Upper lobe of right lung (tissue), 1 donor: ENCODE data around the gene PDE11A. TPM values are rescaled to one million over a fixed set of nuclear protein-coding genes. Genes with fewer than 3 reads are reported as not detected.

Experiments used
- ATAC-seq: fragments of 200-7000 bp; cut with Tn5 transposase; one replicate; pipeline ENCODE4 v1.9.1; 2020; ENCODE audit warnings: mild to moderate bottlenecking, moderate library complexity
- DNase-seq: peaks from one replicate; pipeline ENCODE4 v3.0.0-alpha.2; 2020
- H3K27ac ChIP-seq: fragments of 200-600 bp; one replicate; pipeline ENCODE4 v1.8.0; 2022
- H3K27me3 ChIP-seq: fragments of 200-600 bp; one replicate; pipeline ENCODE4 v1.8.0; 2022; ENCODE audit warnings: mild to moderate bottlenecking
- H3K36me3 ChIP-seq: fragments of 200-600 bp; one replicate; pipeline ENCODE4 v1.8.0; 2022
- H3K4me1 ChIP-seq: fragments of 200-600 bp; one replicate; pipeline ENCODE4 v1.8.0; 2022
- H3K4me3 ChIP-seq: fragments of 200-600 bp; one replicate; pipeline ENCODE4 v1.8.0; 2022; ENCODE audit warnings: mild to moderate bottlenecking
- H3K9me3 ChIP-seq: fragments of 200-600 bp; one replicate; pipeline ENCODE4 v1.8.0; 2022
- intact Hi-C: fragments of 100-400 bp; cut with DNase I; formaldehyde crosslinking; loops from one replicate; pipeline ENCODE4 v1.11.0; 2022
- total RNA-seq: library from RNA; stranded (reverse); fragmentation: NEBNext Ultra II Directional; extraction: Animal tissue kit (Norgen Biotek cat#: 25700); gene quantifications from one replicate; pipeline ENCODE4 v1.2.1, GENCODE V29; 2021
- TF ChIP-seq, protein P1 (sequence below): fragments of 200-600 bp; IDR thresholded peaks from one replicate; pipeline ENCODE4 v1.8.0; 2022; ENCODE audit warnings: antibody characterized with exemption
- donor health status: DM: no; HTN: yes; CAD: no; lungs with severe emphysema.

PDE11A gene
- total RNA-seq, 1 donor from 2014 or later = not detected

DNA sequence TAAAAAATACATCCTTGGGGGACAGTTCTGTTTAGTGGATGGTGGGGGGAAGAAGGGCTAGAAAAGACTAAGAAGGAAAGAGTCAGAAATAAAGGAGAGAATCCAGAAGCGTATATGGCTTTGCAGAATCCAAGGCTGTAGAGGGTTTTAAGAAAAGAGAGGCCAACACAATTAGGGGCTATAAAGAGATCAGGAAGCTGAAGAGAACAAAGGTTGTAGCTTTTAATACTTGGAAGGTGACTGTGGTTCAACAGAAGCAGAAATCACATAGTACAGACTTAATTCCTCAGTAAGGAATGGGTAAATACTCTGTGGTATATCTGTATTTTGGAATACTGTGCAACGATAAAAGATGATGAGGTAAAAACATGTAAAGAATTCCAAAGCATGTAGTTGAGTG, 393.6 kb downstream of the PDE11A start:
- intact Hi-C loops = no loop called here
- TF ChIP-seq, protein P1, sequence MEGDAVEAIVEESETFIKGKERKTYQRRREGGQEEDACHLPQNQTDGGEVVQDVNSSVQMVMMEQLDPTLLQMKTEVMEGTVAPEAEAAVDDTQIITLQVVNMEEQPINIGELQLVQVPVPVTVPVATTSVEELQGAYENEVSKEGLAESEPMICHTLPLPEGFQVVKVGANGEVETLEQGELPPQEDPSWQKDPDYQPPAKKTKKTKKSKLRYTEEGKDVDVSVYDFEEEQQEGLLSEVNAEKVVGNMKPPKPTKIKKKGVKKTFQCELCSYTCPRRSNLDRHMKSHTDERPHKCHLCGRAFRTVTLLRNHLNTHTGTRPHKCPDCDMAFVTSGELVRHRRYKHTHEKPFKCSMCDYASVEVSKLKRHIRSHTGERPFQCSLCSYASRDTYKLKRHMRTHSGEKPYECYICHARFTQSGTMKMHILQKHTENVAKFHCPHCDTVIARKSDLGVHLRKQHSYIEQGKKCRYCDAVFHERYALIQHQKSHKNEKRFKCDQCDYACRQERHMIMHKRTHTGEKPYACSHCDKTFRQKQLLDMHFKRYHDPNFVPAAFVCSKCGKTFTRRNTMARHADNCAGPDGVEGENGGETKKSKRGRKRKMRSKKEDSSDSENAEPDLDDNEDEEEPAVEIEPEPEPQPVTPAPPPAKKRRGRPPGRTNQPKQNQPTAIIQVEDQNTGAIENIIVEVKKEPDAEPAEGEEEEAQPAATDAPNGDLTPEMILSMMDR = no peak
- ATAC-seq (no peak), DNase-seq (no peak)
- H3K27ac ChIP-seq = no peak overlapping the region
- no peaks in the 10 kb centered on the region for H3K4me1 ChIP-seq
- no peaks in the 10 kb centered on the region for H3K36me3 ChIP-seq
- no peak overlapping the region for H3K4me3 ChIP-seq
- peaks cover 6% of the 10 kb centered on the region for H3K27me3 ChIP-seq
- H3K9me3 ChIP-seq = no peaks in the 10 kb centered on the region

- H3K4me1 ChIP-seq = no peaks in the 10 kb centered on the region
These were observed 395.9 kb downstream of the PDE11A start for GRCh38 chr2:177676636-177677035.

DNA sequence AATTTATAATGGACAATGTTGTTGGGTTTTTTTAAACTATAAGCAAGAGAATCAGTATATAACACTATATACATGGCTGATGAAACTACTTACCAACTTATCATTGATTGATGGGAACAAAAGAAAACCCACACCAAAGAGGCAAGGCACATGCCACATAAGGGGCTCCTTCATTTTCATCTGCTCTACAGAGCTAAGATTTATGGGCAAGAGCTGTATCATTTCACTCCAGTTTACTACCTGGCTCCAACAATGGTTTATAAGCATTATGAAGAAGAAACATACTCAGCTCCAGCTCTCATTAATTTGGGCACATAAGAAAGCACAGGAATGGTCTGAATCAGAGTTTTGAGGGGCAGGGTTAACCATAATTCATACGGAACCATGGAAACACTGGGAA, 396.8 kb downstream of the PDE11A start:
- Histone ChIP-seq H3K27ac (no peak overlapping the region), H3K4me1 (no peaks in the 10 kb centered on the region), H3K36me3 (no peaks in the 10 kb centered on the region), H3K9me3 (no peaks in the 10 kb centered on the region), H3K27me3 (peaks cover 6% of the 10 kb centered on the region), H3K4me3 (no peak overlapping the region)
- ATAC-seq (no peak), DNase-seq (no peak)
- TF ChIP-seq, protein P1 = no peak
- intact Hi-C loops = no loop called here

More at GRCh38 chr2:177676636-177677035, 395.9 kb downstream of the PDE11A start:
- no peak for DNase-seq
- TF ChIP-seq, protein P1 = no peak
- Histone ChIP-seq H3K36me3 (no peaks in the 10 kb centered on the region), H3K27ac (no peak overlapping the region), H3K27me3 (peaks cover 6% of the 10 kb centered on the region), H3K9me3 (no peaks in the 10 kb centered on the region), H3K4me3 (no peak overlapping the region)
- intact Hi-C loops = no loop called here
- no peak for ATAC-seq

GRCh38 chr2:177675350-177675821, 397.2 kb downstream of the PDE11A start:
- intact Hi-C loops = no loop called here

GRCh38 chr2:177673602-177674595, 398.7 kb downstream of the PDE11A start:
- intact Hi-C loops = no loop called here
- H3K4me3 ChIP-seq = no peak overlapping the region
- ATAC-seq (no peak), DNase-seq (no peak)
- no peaks in the 10 kb centered on the region for H3K9me3 ChIP-seq
- H3K27ac ChIP-seq = no peak overlapping the region
- H3K36me3 ChIP-seq = no peaks in the 10 kb centered on the region
- no peaks in the 10 kb centered on the region for H3K4me1 ChIP-seq
- TF ChIP-seq, protein P1 = no peak
- peaks cover 6% of the 10 kb centered on the region for H3K27me3 ChIP-seq

More at GRCh38 chr2:177675350-177675821, 397.2 kb downstream of the PDE11A start:
- Histone ChIP-seq H3K9me3 (no peaks in the 10 kb centered on the region), H3K4me3 (no peak overlapping the region), H3K4me1 (no peaks in the 10 kb centered on the region), H3K27ac (no peak overlapping the region), H3K27me3 (peaks cover 6% of the 10 kb centered on the region), H3K36me3 (no peaks in the 10 kb centered on the region)
- DNase-seq = no peak
- no peak for ATAC-seq
- TF ChIP-seq, protein P1 = no peak
